Spleen (tissue), 11 donors: ENCODE measurements around the gene SFXN5. TPM values are rescaled to one million over a fixed set of nuclear protein-coding genes. Genes with fewer than 3 reads are reported as not detected.

Experiments used
- DNase-seq: peaks from one replicate; pipeline ENCODE4 v3.0.0-alpha.2; 2020
- H3K27ac ChIP-seq, 8 donors: fragments of 200-600 bp; sonication (generic) in 7 of 8; 1 replicate in 4 of 8; 2 replicates in 4 of 8; pipeline versions ENCODE4 v1.5.0 to v1.8.0; 2016 to 2021; ENCODE audit warnings: inconsistent platforms in 4 of 8, mild to moderate bottlenecking in 4 of 8, moderate library complexity in 1 of 8
- H3K27me3 ChIP-seq, 7 donors: fragments of 200-600 bp; sonication (generic) in 6 of 7; replicated peaks in 1 of 7; 1 replicate in 4 of 7; 2 replicates in 3 of 7; pipeline versions ENCODE4 v1.5.0 to v1.8.0; 2016 to 2021; ENCODE audit warnings: inconsistent platforms in 3 of 7, mild to moderate bottlenecking in 1 of 7
- H3K36me3 ChIP-seq, 6 donors: fragments of 200-600 bp; sonication (generic) in 5 of 6; 1 replicate in 4 of 6; 2 replicates in 2 of 6; pipeline versions ENCODE4 v1.5.0 to v1.8.0; 2016 to 2021; ENCODE audit warnings: inconsistent platforms in 2 of 6
- H3K4me1 ChIP-seq, 6 donors: fragments of 200-600 bp; sonication (generic) in 5 of 6; 1 replicate in 3 of 6; 2 replicates in 3 of 6; pipeline versions ENCODE4 v1.5.0 to v1.8.0; 2016 to 2021; ENCODE audit warnings: inconsistent platforms in 3 of 6
- H3K4me3 ChIP-seq, 8 donors: fragments of 200-600 bp; sonication (generic) in 7 of 8; 1 replicate in 4 of 8; 2 replicates in 4 of 8; pipeline versions ENCODE4 v1.5.0 to v1.8.0; 2016 to 2021; ENCODE audit warnings: inconsistent platforms in 4 of 8, mild to moderate bottlenecking in 4 of 8, moderate library complexity in 2 of 8
- H3K9me3 ChIP-seq, 8 donors: fragments of 200-600 bp; sonication (generic) in 7 of 8; 1 replicate in 4 of 8; 2 replicates in 4 of 8; pipeline versions ENCODE4 v1.5.0 to v1.8.0; 2016 to 2021; ENCODE audit warnings: inconsistent platforms in 4 of 8
- POLR2A ChIP-seq, 3 donors: fragments of 450-650 bp; IDR thresholded peaks; one replicate each; pipeline ENCODE4 v1.5.1; 2017; ENCODE audit warnings: antibody characterized with exemption in 3 of 3, mild to moderate bottlenecking in 1 of 3
- POLR2AphosphoS5 ChIP-seq, 3 donors: sonication (generic); formaldehyde crosslinking; IDR thresholded peaks; one replicate each; pipeline ENCODE4 v1.5.1; 2017; ENCODE audit warnings: antibody characterized with exemption in 3 of 3
- WGBS, 5 donors: extraction: QIAGEN DNeasy Blood & Tissue Kit in 3 of 5; methylation state at CpG; one replicate each; pipeline versions ENCODE4 v1.1.5 to v1.1.7; 2013 to 2018; 5-methylcytosine and 5-hydroxymethylcytosine counted together
- intact Hi-C: fragments of 100-400 bp; cut with DNase I; formaldehyde crosslinking; loops from one replicate; pipeline ENCODE4 v1.15.0; 2023; ENCODE audit warnings: low total_unique reads
- polyA plus RNA-seq, 3 donors: library from polyadenylated mRNA; stranded (reverse); fragments of 200-250 nt; gene quantifications; one replicate each; pipeline ENCODE4 v1.2.1, GENCODE V29; 2013
- total RNA-seq, 7 donors: library from RNA; depleted of rRNA in 3 of 7; stranded (reverse); fragments of >200 nt in 3 of 7; fragmentation: NEBNext Ultra II Directional in 4 of 7; extraction: Animal tissue kit (Norgen Biotek cat#: 25700) in 4 of 7; gene quantifications; one replicate each; pipeline versions ENCODE4 v1.1.0 to v1.2.1, GENCODE V29; 2016 to 2021
- TF ChIP-seq, protein P1 (sequence below), 11 experiments: fragments of 200-600 bp in 7 of 11; fragments of 450-650 bp in 4 of 11; sonication (generic) in 4 of 11; IDR thresholded peaks in 8 of 11; conservative IDR thresholded peaks in 3 of 11; 1 replicate in 7 of 11; 2 replicates in 4 of 11; pipeline versions ENCODE4 v1.4.0 to v1.8.0; 2016 to 2021; ENCODE audit warnings: antibody characterized with exemption in 11 of 11, inconsistent platforms in 4 of 11, mild to moderate bottlenecking in 1 of 11
- donor health status: healthy with polysubstance abuse.
- donor health status: DM: no; HTN: no; CAD: no; lungs with moderate emphysema.
- donor health status: DM: no; HTN: no; CAD: no.
- donor health status: Bipolar disorder and iron deficiency.
- donor health status: healthy.
- donor health status: DM: no; HTN: no; CAD: no.
- donor health status: DM: yes; HTN: yes; CAD: no.

The SFXN5 gene
- total and polyA plus RNA-seq, 10 donors: 2.6 to 41.4 (median 22.9) TPM

DNA sequence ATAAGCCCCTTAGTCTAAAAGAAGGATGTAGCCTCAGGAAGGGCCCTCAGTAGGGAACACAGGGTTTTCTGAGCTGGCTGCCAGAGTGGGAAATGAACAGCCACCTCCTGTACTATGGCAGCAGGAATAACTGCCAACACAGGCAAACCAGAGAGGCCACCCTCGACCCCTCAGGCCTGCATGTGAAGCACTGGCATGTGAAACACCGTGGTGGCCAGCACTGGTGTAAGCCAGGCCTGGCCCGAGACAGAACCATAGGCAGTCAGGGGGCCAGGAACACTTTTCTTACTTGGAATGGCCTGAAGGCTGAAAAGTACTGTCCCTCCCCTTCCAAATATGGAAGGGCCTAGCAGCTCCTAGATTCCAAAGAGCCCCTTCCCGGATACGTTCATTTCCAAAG, 28.2 kb downstream of the SFXN5 start:
- DNase-seq: no peak
- WGBS, 5 donors: 88 to 92% (median 90%) methylated on average over 5 of the region's 5 CpGs
- intact Hi-C loops: no loop called here

DNA sequence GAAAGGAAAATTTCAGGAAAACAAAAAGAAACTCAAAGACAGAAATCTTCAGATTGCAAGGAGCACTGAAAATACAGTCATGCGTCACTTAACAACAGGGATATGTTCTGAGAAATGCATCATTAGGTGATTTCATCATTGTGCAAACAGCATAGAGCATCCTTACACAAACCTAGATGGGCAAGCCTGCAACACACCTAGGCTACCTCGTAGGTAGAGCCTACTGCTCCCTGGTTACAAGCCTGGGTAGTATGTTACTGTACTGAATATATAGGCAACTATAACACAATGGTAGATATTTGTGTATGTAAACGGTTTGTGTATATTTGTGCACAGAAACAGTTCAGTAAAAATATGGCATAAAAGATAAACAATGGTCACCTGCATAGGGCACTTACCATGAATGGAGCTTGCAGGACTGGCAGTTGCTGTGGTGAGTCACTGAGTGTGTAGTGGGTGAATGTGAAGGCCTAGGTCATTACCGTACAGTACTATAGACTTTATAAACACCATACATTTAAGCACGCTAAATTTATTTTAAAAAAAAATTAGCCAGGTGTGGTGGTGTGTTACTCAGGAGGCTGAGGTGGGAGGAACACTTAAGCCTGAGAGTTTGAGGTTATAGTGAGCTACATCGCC, 33.4 kb downstream of the SFXN5 start:
- no peak for DNase-seq
- H3K4me3 ChIP-seq: no peak overlapping the region
- peaks cover 0 to 41% (median 0%) of the 10 kb centered on the region in 6 donors for H3K4me1 ChIP-seq
- no peaks in the 10 kb centered on the region for H3K9me3 ChIP-seq
- TF ChIP-seq POLR2A (IDR thresholded peaks at IDR 0.05) (no peak), POLR2AphosphoS5 (IDR thresholded peaks at IDR 0.05) (no peak)
- TF ChIP-seq, protein P1, sequence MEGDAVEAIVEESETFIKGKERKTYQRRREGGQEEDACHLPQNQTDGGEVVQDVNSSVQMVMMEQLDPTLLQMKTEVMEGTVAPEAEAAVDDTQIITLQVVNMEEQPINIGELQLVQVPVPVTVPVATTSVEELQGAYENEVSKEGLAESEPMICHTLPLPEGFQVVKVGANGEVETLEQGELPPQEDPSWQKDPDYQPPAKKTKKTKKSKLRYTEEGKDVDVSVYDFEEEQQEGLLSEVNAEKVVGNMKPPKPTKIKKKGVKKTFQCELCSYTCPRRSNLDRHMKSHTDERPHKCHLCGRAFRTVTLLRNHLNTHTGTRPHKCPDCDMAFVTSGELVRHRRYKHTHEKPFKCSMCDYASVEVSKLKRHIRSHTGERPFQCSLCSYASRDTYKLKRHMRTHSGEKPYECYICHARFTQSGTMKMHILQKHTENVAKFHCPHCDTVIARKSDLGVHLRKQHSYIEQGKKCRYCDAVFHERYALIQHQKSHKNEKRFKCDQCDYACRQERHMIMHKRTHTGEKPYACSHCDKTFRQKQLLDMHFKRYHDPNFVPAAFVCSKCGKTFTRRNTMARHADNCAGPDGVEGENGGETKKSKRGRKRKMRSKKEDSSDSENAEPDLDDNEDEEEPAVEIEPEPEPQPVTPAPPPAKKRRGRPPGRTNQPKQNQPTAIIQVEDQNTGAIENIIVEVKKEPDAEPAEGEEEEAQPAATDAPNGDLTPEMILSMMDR (IDR thresholded peaks at IDR 0.05 in 8 of 11, conservative IDR thresholded peaks at IDR 0.05 in 3 of 11): no peak
- 89 to 94% (median 92%) methylated on average over 6 of the region's 6 CpGs for WGBS, 5 donors
- intact Hi-C loops: no loop called here
- H3K36me3 ChIP-seq: peaks cover 0 to 59% (median 10%) of the 10 kb centered on the region in 6 donors
- no peaks in the 10 kb centered on the region for H3K27me3 ChIP-seq
- H3K27ac ChIP-seq: no peak overlapping the region

More for the DNA sequence above, 28.2 kb downstream of the SFXN5 start:
- Histone ChIP-seq H3K4me1 (no peaks in the 10 kb centered on the region), H3K27ac (no peak overlapping the region), H3K9me3 (no peaks in the 10 kb centered on the region), H3K27me3 (no peaks in the 10 kb centered on the region), H3K36me3 (peaks cover 0 to 50% (median 10%) of the 10 kb centered on the region in 6 donors), H3K4me3 (no peak overlapping the region)
- TF ChIP-seq POLR2AphosphoS5 (IDR thresholded peaks at IDR 0.05) (no peak), POLR2A (IDR thresholded peaks at IDR 0.05) (no peak)
- TF ChIP-seq, protein P1 (IDR thresholded peaks at IDR 0.05 in 8 of 11, conservative IDR thresholded peaks at IDR 0.05 in 3 of 11): no peak

DNA sequence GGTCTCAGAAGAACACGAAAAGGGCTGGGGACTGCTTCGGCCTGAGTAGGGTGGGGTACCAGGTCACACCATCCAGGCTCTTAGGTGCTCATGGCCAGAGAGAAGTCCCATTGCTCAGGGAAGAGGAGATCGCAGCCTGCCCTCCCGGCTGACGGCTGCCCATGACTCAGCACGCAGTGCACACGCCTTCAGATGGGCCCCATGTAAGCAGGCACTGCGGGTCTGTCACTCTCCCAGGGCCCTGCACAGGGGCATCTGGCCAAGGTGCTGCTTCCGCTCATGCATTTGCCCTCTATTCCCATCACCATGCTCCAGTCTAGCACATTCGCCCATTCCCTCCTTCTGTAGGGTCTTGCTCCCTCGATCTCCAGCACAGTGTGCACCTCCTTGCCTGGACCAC, 34.7 kb downstream of the SFXN5 start:
- Histone ChIP-seq H3K9me3 (no peaks in the 10 kb centered on the region), H3K27me3 (no peaks in the 10 kb centered on the region), H3K4me1 (peaks cover 0 to 54% (median 0%) of the 10 kb centered on the region in 6 donors), H3K36me3 (peaks cover 0 to 61% (median 10%) of the 10 kb centered on the region in 6 donors), H3K4me3 (no peak overlapping the region), H3K27ac (peak overlapping the region in 2 of 8 donors; percentile 82 to 83)
- 87 to 97% (median 92%) methylated on average over 6 to 11 of the region's 11 CpGs for WGBS, 5 donors
- DNase-seq: no peak
- TF ChIP-seq, protein P1 (IDR thresholded peaks at IDR 0.05 in 8 of 11, conservative IDR thresholded peaks at IDR 0.05 in 3 of 11): no peak
- TF ChIP-seq POLR2A (IDR thresholded peaks at IDR 0.05): no peak
- no peak for TF ChIP-seq POLR2AphosphoS5 (IDR thresholded peaks at IDR 0.05)
- intact Hi-C loops: no loop called here

DNA sequence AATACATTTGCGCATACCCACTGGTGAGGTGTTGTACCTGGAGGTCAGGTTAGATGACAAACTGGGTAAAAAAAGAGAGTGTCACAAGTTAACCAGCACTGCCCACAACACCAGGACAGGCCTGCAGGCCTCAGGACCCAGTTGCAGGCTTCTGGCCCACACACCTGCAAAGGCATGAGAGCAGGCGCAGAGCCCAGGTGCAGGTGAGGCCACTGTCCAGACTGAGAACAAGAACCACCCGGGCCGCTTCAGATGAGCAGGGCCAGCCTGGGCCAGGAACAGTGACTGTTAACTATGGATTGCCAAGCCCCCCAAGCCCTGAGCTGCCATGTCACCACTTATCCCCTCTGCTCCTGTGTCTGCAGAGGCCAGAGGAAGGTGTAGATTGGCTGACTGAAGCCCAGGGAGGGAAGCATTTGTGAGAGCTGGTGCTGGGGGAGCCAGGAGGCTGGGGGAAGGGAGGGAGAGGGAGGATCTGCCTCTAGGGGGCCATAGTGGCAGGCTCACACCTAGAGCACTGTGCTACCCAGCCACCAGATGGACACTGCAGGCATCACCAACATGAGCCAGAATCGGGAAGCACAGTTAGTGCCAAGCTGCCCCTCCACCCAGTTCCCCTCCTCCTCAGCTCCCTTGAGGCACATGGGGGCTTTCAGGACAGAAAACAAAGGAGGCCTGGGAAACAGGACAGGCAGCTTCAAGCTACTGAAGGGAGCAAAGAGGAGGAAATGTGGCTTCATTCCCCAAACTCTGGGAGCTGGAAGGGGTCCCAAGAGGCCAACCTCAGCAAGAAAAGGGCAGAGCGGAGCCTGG, 35.4 kb downstream of the SFXN5 start:
- H3K9me3 ChIP-seq: no peaks in the 10 kb centered on the region
- peak overlapping the region in 3 of 8 donors; percentile 82 to 85 (median 83) for H3K27ac ChIP-seq
- H3K4me3 ChIP-seq: no peak overlapping the region
- WGBS, 5 donors: 84 to 96% (median 94%) methylated on average over 6 of the region's 6 CpGs
- no peak for DNase-seq
- peaks cover 0 to 61% (median 0%) of the 10 kb centered on the region in 6 donors for H3K4me1 ChIP-seq
- H3K27me3 ChIP-seq: no peaks in the 10 kb centered on the region
- peaks cover 0 to 55% (median 9%) of the 10 kb centered on the region in 6 donors for H3K36me3 ChIP-seq
- intact Hi-C loops: no loop called here
- TF ChIP-seq POLR2AphosphoS5 (IDR thresholded peaks at IDR 0.05) (no peak), POLR2A (IDR thresholded peaks at IDR 0.05) (no peak)
- TF ChIP-seq, protein P1 (IDR thresholded peaks at IDR 0.05 in 8 of 11, conservative IDR thresholded peaks at IDR 0.05 in 3 of 11): no peak
